Measurements from ENCODE around the gene ELFN1. TPM values are rescaled to one million over a fixed set of nuclear protein-coding genes. Genes with fewer than 3 reads are reported as not detected.

Gene ELFN1
- polyA plus RNA-seq, 3 donors, result 0.58 to 5.5 (median 0.67) TPM

DNA sequence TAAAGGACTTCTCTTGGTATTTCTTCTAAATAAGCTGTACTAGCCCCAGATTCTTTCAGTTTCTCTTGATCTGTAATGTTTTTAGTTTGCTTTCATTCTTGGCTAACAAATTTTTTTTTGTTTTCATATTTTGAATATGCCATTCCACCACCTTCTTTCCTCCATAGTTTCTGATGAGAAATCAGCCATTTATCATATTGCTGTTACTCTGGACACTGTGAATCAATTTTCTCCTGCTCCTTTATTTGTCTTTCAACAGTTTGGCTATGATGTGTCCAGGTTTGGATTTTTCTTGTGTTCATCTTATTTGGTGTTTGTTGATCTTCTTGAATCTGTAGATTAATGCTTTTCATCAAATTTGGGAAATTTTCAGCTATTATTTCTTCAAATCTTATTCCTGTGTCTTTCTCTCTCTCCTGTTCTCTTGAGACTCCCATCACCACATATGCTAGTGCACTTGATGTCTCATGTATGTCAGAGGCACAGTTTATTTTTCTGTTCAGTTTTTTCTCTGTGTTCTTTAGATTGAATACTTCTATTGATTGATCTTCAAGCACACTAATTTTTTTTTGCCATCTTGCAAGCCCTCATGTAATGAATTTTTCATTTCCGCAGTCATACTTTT, 15.0 kb downstream of the ELFN1 start:
- no peak overlapping the region for H3K27ac ChIP-seq (ENCODE audit: low read depth, low read length)
- 96 to 100% (median 96%) methylated on average over 1 of the region's 1 CpG for WGBS, 3 donors

DNA sequence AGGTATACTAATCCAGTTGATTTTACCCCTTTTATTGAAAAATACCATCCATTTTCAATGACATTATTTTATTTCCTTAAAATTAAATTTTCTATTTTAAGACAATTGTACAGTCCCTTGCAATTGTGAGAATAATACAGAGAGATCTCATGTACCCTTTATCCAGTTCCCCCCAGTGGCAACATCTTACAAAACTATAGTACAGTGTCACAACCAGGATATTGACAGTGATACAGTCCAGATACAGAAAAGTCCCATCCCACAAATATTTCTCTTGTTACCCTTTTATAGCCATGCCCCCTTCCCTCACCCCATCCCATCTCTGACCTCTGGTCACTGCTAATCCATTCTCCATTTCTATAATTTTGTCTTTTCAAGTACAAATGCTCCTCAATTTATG, 18.5 kb downstream of the ELFN1 start:
- H3K27ac ChIP-seq (ENCODE audit: low read depth, low read length), result no peak overlapping the region

DNA sequence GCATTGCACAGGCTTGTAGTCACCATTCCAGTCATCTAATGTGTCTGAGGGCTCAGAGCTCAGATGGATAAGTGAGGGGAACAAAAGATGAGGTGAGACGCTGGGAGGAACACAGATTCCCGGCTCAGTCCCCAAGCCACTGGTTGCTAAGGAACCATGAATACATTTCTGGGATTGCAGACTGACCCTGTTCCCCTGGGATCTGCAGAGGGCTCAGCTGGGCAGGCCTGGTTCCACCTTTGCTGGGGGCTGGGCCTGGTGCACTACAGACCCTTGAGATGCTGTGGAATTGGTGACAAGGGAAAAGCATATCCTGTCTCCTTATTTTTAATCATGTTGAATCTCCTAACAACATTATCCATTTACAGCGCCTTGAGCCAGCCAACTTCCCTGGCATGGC, 19.2 kb downstream of the ELFN1 start:
- 85 to 97% (median 91%) methylated on average over 3 of the region's 3 CpGs for WGBS, 3 donors
- no peak overlapping the region for H3K27ac ChIP-seq (ENCODE audit: low read depth, low read length)

DNA sequence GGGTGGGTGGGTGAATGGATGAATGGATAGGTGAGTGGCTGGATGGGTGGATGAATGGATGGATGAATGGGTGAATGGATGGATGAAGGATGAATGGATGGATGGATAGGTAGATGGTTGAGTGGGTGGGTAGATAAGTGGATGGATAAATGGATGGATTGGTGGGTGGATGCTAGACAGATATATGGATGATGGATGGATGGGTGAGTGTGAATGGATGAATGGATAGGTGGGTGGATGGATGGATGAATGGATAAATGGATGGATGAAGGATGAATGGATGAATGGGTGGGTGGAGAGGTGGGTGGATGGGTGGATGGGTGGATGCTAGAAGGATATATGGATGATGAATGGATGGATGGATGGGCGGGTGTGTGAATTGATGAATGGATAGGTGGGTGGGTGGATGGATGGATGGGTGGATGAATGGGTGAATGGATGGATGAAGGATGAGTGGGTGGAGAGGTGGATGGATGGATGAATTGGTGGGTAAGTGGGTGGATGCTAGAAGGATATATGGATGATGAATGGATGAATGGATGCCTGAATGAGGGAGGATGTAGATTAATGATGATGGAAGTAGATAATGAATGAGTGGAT, 20.4 kb downstream of the ELFN1 start:
- WGBS, 3 donors, result 43 to 98% (median 97%) methylated on average over 1 of the region's 1 CpG

DNA sequence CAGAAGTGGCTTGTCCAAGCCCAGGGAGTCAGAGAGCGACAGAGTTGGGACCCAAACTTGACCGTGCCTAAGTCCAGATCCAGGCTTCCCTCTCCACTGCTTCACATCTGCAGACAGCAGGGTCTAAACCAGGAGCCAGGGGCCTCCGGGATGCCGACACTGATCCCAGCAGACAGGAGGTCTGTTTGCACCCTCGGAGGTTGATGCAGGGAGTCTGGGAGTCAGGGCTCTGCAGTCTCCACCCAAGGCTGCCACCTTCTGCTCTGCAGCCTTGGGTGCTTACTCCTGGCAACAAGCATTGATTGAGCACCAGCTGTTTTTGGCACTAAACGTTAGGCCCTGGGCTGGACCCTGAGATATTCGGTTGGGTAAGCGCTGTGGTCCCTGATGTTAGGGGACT, 21.0 kb downstream of the ELFN1 start:
- WGBS, 3 donors, result 84 to 91% (median 88%) methylated on average over 8 of the region's 8 CpGs
- H3K27ac ChIP-seq (ENCODE audit: low read depth, low read length), result no peak overlapping the region

More for the DNA sequence above, 20.4 kb downstream of the ELFN1 start:
- H3K27ac ChIP-seq (ENCODE audit: low read depth, low read length), result no peak overlapping the region

DNA sequence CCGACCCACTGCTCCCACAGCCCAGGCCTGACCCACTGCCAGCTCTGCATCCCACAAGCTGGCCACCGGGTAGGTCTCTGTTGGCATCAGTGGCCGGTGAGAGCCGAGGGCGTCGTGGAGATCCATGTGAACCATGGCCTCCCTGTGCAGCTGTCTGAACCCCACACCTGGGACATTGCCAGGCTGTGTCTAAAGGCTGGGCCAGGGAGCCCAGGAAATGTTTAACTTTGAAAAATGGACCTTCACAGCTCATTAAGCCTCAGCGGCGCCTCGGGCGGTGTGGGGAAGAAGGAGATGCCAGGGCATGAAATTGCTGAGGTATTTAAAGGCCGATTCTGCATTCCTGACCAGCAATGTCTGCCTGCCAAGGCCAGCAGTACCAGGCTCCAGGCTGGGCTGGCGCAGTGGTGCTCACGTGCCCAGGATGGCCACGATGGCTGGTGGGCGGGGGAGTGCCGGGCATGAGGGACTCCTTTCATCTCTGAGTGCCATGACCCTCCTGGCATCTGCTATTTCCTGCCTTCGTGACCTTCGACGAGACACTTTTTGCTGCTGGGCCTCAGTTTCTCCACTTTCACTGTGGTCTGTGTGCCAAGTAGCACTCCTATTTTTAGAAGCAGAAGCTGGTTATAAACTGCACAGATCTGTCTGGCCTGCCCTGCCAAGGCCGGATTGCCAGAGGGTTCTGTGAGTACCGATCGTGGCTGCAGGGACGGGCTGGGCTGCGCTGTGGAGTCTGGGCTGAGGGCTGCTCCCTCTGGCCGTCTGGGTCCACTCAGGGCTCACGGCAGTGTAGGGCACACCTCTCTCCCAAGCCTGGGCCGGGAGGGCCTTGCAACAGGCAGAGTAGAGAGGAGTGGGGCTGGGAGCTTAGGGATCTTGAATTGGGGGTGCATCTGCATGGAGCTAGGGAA, 21.8 kb downstream of the ELFN1 start:
- no peak overlapping the region for H3K27ac ChIP-seq (ENCODE audit: low read depth, low read length)

DNA sequence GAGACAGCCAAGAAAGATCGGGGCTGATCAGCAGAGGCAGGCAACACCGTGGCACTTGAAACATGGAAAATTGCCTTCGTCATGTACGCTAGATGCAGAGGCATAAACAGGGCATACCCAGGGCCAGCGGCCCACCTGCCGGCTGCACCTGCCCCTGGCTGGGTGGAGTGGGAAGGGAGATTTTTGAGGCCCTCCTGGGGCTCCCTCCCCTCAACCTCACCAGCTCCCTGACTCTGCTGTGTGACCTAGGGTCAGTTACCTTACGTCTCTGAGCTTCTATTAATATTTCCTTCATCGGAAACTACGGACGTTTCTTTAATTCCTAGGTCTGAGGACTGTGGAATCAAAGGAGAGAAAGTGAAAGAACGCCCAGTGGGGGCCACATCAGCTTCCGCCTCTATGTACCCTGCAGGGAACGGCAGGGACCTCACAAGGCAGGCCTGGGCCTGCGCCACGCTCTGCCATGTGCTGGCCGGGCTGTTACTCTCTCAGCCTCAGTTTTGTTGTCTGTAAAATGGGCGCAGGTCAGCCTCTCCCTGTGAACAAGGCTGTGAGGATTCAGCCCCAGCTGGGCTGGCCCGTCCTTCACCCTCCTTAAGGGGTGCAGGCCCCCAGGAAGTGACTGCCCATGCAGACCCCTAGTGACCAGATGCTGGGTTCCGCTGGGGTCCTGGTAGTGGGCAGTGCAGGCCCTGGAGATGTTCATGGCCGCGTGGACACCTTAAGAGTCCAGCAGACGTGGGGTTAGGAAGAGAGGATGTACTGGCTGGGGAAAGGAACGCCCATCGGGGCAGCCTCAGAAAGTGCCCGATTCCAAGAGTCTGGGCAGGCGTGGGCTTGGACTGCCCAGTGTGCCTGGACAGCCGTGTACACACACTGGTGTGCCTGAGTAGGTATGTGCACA, 22.7 kb downstream of the ELFN1 start:
- H3K27ac ChIP-seq (ENCODE audit: low read depth, low read length), result no peak overlapping the region
- 91 to 93% (median 92%) methylated on average over 27 of the region's 27 CpGs for WGBS, 3 donors

More for the DNA sequence above, 21.8 kb downstream of the ELFN1 start:
- 28 to 83% (median 80%) methylated on average over 27 of the region's 27 CpGs for WGBS, 3 donors

DNA sequence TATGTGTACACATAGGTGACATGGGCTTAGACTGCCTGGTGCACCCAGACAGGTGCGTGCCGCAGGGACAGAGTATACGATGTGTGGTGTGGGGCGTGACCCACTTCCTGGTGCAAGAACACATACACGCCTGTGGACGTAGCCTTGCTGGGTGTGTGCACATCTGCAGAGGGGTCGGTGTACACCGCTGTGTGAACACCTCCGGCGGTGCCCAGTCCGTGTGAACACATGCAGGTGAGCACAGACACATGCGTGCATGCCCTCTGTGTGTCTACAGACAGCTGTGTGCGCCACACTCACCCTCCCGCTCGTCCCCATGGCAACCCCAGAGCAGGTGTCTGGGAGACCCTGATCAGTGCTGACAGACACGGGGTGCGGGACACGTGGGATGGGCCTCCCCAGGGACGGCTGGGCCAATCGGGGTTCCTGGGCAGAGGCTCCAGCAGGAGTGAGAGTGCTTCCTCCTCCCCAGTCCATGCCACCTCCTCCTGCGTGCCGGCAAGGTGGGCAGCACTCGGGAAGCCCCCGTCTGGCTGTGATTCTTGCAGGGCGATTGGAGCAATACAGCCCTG, 23.4 kb downstream of the ELFN1 start:
- 52 to 76% (median 70%) methylated on average over 25 of the region's 25 CpGs for WGBS, 3 donors

DNA sequence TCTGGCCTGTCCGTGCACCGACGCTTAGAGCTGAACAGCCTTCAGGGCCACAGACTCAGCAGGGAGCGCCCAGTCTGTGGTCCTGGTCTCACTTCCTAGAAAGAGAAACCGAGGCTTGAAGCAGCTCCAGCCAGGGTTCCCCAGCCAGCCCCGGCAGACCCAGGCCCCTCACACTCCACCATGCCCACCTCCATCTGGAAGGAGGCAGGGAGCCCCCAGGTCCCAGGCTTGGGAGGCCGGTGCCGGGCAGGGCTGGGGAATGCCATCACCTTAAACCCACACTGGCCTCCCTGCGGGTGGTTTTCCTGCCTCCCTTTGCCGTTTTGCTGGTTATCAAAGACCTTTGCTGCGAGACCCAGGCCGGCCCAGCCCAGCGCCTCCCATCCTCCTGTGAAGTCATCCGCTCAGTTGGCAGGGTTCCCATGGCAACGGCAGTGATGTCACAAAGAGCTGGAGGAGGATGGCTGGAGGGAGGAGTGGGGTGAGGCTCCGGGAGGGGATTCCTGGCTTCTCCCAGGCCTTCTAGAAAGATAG, 24.0 kb downstream of the ELFN1 start:
- H3K27ac ChIP-seq (ENCODE audit: low read depth, low read length), result no peak overlapping the region
- 53 to 58% (median 56%) methylated on average over 16 of the region's 16 CpGs for WGBS, 3 donors

More for the DNA sequence above, 23.4 kb downstream of the ELFN1 start:
- H3K27ac ChIP-seq (ENCODE audit: low read depth, low read length), result no peak overlapping the region

DNA sequence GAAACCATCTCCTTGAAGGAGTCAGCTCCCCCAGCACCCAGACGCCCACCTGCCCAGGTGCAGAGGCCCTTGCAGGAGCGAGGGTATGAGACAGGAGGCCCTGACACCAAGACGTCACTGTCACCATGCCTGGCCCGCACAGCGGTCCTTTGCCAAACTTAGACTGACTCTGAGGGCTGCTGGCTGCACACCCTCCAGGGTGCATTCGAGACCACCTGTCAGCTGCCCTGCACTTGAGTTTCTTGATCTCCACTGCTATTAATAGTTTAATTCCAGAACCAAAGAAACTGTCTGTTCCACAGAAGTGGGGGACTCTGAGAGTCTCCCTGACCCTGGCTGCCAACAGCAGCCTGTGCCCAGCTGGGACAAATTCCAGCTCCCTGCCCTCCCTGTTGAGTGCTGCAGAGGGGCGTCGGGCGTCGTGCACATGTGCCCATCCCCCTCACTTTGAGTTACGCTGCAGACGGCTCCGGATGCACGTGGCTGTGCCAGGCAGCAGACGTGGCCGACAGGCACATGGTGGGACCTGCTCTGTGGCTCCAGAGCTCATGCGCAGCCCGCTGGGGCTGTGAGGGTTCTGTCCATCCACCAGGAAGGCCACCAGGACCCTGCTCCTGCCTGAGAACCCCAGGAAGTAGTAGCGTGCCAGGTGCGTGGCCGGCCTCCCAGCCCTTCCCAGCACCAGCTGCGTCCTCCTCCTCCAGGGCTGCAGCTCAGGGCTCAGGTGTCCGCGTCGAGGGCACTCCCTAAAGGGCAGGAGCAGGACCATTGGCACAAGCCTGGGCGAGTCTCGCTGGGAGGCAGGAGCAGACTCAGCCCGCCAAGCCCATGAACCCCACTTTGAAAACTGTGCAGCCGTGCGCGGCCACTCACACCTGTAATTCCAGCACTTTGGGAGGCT, 24.8 kb downstream of the ELFN1 start:
- no peak overlapping the region for H3K27ac ChIP-seq (ENCODE audit: low read depth, low read length)
- 84 to 86% (median 85%) methylated on average over 31 of the region's 31 CpGs for WGBS, 3 donors

DNA sequence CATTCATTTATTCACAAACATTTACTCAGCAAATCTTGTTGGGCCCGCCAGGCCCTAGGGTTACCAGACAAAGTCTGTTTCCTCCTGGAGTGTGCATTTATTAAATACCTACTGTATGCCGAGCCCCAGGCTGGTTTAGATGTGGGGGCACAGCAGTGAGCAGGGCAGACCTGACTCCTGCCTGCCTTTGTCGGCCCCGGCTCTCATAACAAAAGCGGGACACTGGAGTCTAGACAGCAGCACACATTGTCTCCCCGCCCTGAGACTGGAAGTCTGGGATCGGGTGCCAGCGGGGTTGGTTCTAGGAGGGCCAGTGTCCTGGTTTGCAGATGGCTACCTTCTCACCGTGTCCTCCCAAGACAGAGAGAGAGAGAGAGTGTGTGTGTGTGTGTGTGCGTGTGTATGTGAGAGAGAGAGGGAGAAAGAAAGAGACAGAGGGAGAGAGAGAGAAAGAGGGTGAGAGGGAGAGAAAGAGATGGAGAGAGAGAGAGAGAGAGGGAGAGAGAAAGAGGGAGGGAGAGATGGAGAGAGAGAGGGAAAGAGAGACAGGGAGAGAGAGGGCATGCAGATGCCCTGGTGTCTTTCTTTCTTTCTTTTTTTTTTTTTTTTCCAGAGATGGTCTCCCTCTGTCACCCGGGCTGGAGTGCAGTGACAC, 25.9 kb downstream of the ELFN1 start:
- 52 to 86% (median 85%) methylated on average over 11 of the region's 11 CpGs for WGBS, 3 donors
- no peak overlapping the region for H3K27ac ChIP-seq (ENCODE audit: low read depth, low read length)

DNA sequence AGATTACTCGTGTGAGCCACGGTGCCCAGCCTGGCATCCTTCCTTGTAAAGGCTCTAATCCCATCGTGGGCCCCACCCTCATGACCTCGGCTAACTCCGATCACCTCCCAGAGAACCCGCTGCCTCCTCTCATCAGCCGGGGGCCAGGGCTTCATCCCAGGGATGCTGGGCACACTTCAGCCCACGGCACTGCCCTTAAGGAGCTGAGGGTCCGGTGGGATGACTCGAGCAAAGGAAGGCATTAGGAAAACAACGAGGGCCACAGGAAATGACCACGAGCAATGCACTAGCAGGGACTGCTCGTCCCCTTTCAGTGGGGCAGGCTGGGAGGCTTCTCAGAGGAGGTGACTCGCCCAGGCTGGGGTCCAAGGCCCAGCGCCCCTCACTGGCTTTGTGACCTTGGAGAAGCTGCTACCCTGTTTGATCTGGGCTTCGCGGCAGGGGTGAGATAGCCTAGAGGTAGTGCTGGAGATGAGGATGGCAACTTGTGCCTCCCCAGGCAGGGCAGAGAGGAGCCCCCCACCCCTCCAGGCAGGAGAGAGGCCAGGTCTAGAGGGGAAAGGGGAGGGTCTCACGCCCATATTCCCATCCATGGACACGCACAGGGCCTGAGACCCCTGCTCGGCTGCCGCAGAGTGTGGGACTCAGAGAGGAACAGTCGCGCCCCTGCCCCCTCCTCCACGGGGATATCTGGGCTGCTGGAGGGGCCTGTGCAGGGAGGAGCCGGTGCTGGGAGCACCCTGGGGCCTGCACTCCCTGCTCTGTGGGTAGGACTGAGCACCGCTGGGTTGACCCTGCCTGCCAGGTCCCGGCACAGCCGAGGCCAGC, 26.8 kb downstream of the ELFN1 start:
- 73 to 81% (median 80%) methylated on average over 27 to 28 of the region's 28 CpGs for WGBS, 3 donors

DNA sequence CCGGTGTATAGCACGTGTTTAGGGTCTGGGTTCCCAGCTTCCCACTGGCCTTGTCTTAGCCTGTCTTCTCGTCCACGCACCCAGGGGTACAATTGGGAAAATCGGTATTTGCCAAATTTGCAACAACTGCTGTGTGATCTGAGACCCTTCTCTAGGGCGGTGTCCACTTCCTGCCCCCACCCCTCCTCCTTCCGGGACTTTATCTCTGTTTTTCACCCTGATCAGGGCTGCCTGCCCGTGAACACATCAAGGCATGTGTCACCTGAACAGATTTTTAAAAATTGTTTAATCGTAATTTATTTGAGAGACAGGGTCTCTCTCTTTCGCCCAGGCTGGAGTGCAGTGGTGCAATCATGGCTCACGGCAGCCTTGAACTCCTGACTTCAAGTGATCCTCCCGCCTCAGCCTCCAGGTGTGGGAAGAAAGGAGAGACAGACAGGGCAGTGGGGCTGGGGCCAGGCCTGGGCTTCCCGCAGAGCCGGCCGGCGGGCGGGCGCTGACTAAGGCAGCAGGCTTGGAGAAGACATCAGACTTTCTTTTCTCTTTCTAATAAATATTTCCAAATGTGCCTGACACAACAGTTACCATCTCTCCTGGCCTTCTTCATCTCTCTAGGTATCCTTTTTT, 27.5 kb downstream of the ELFN1 start:
- WGBS, 3 donors, result 78 to 79% (median 79%) methylated on average over 18 of the region's 18 CpGs
- H3K27ac ChIP-seq (ENCODE audit: low read depth, low read length), result no peak overlapping the region

More for the DNA sequence above, 26.8 kb downstream of the ELFN1 start:
- no peak overlapping the region for H3K27ac ChIP-seq (ENCODE audit: low read depth, low read length)

DNA sequence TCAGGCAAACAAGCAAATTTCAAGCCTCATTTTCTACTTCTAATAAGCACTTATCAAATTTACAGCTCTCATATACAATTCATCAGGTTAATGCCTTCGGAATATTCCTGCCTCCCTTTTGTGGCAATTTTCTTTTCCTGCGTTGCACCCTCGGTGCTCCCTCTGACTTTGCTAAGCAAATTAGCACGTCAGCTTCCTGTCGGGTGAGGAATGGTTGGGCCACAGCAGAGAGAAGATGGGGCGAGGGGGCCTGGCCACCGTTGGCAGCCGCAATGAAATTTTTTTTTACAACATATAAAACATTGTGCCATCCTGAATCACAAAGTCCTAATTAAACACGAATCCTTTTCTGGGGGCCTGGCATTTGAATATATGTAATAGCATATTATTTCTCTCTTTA, 28.1 kb downstream of the ELFN1 start:
- H3K27ac ChIP-seq (ENCODE audit: low read depth, low read length), result no peak overlapping the region
- WGBS, 3 donors, result 61 to 78% (median 71%) methylated on average over 9 of the region's 9 CpGs

DNA sequence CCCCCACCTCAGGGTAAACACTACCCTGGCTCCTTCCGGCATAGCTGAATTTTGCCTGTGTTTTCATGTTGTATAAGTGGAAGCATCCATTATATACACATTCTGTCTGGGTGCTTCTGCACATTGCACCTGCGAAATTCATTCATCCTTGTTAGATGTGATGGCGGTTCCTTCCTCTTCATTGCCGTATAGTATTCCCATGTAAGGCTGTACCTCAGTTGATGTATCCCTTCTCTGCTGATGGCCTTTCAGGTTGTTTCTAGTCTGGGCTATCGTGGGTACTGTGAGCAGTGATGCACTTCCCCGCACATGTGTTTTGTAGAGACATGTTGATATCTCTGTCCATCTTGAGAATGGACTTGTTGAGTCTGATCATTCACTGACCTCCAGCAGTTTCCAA, 28.9 kb downstream of the ELFN1 start:
- no peak overlapping the region for H3K27ac ChIP-seq (ENCODE audit: low read depth, low read length)
- WGBS, 3 donors, result 94 to 98% (median 96%) methylated on average over 6 of the region's 6 CpGs

Data from adipose tissue (tissue), 3 donors.